HEK293 (cell line): ENCODE data around the gene STARD10.

Source experiments
- GLI2 ChIP-seq: fragments of 450-650 bp; formaldehyde crosslinking; IDR thresholded peaks from 2 replicates; pipeline ENCODE4; 2017; ENCODE audit warnings: missing biosample characterization, missing genetic modification characterization, low read depth, borderline replicate concordance
- GLI4 ChIP-seq: fragments of 450-650 bp; formaldehyde crosslinking; IDR thresholded peaks from 2 replicates; pipeline ENCODE4 v1.5.1; 2016; ENCODE audit warnings: missing biosample characterization, missing genetic modification characterization
- KLF10 ChIP-seq: fragments of 450-650 bp; IDR thresholded peaks from 2 replicates; pipeline ENCODE4 v1.5.1; 2018; ENCODE audit warnings: missing biosample characterization, mild to moderate bottlenecking, missing genetic modification characterization
- MZF1 ChIP-seq: fragments of 450-650 bp; formaldehyde crosslinking; IDR thresholded peaks from 2 replicates; pipeline ENCODE4 v1.5.1; 2017; ENCODE audit warnings: missing biosample characterization, missing genetic modification characterization, borderline replicate concordance
- PRDM1 ChIP-seq: fragments of 450-650 bp; formaldehyde crosslinking; IDR thresholded peaks from 2 replicates; pipeline ENCODE4; 2016; ENCODE audit warnings: missing biosample characterization, missing genetic modification characterization
- RBAK ChIP-seq: fragments of 450-650 bp; formaldehyde crosslinking; IDR thresholded peaks from 2 replicates; pipeline ENCODE4 v1.5.1; 2016; ENCODE audit warnings: missing biosample characterization, missing genetic modification characterization
- SP2 ChIP-seq: fragments of 450-650 bp; formaldehyde crosslinking; IDR thresholded peaks from 2 replicates; pipeline ENCODE4 v1.5.1; 2016; ENCODE audit warnings: missing biosample characterization, missing genetic modification characterization
- YY2 ChIP-seq: fragments of 450-650 bp; formaldehyde crosslinking; IDR thresholded peaks from 2 replicates; pipeline ENCODE4 v1.5.1; 2016; ENCODE audit warnings: missing biosample characterization, missing genetic modification characterization
- ZEB2 ChIP-seq: fragments of 450-650 bp; formaldehyde crosslinking; IDR thresholded peaks from 2 replicates; pipeline ENCODE4 v1.5.1; 2016; ENCODE audit warnings: missing biosample characterization, missing genetic modification characterization
- ZFP41 ChIP-seq: fragments of 450-650 bp; formaldehyde crosslinking; IDR thresholded peaks from 2 replicates; pipeline ENCODE4 v1.5.1; 2016; ENCODE audit warnings: missing biosample characterization, missing genetic modification characterization, borderline replicate concordance
- ZNF132 ChIP-seq: fragments of 450-650 bp; formaldehyde crosslinking; IDR thresholded peaks from 2 replicates; pipeline ENCODE4 v1.5.1; 2017; ENCODE audit warnings: missing biosample characterization, missing genetic modification characterization, borderline replicate concordance
- ZNF175 ChIP-seq: fragments of 450-650 bp; formaldehyde crosslinking; IDR thresholded peaks from 2 replicates; pipeline ENCODE4 v1.5.1; 2016; ENCODE audit warnings: missing biosample characterization, missing genetic modification characterization
- ZNF341 ChIP-seq: fragments of 450-650 bp; formaldehyde crosslinking; IDR thresholded peaks from 2 replicates; pipeline ENCODE4; 2016; ENCODE audit warnings: low read depth, missing biosample characterization, missing genetic modification characterization
- ZNF366 ChIP-seq: fragments of 450-650 bp; formaldehyde crosslinking; conservative IDR thresholded peaks from 2 replicates; pipeline ENCODE4 v1.5.1; 2016; ENCODE audit warnings: missing biosample characterization, missing genetic modification characterization
- ZNF391 ChIP-seq: fragments of 450-650 bp; formaldehyde crosslinking; IDR thresholded peaks from 2 replicates; pipeline ENCODE4 v1.5.1; 2016; ENCODE audit warnings: low read depth, missing biosample characterization, missing genetic modification characterization, borderline replicate concordance
- ZNF394 ChIP-seq: fragments of 450-650 bp; formaldehyde crosslinking; IDR thresholded peaks from 2 replicates; pipeline ENCODE4 v1.5.1; 2016; ENCODE audit warnings: missing biosample characterization, missing genetic modification characterization, mild to moderate bottlenecking, moderate library complexity, borderline replicate concordance
- ZNF433 ChIP-seq: fragments of 450-650 bp; formaldehyde crosslinking; IDR thresholded peaks from 2 replicates; pipeline ENCODE4 v1.5.1; 2016; ENCODE audit warnings: missing biosample characterization, missing genetic modification characterization, low read depth
- ZNF510 ChIP-seq: fragments of 450-650 bp; formaldehyde crosslinking; IDR thresholded peaks from 2 replicates; pipeline ENCODE4 v1.5.1; 2018; ENCODE audit warnings: mild to moderate bottlenecking, missing genetic modification characterization, missing biosample characterization; ENCODE audit not compliant: insufficient replicate concordance
- ZNF514 ChIP-seq: fragments of 450-650 bp; formaldehyde crosslinking; IDR thresholded peaks from 2 replicates; pipeline ENCODE4 v1.5.1; 2016; ENCODE audit warnings: missing biosample characterization, missing genetic modification characterization
- ZNF530 ChIP-seq: fragments of 450-650 bp; formaldehyde crosslinking; IDR thresholded peaks from 2 replicates; pipeline ENCODE4 v1.5.1; 2016; ENCODE audit warnings: low read depth, missing biosample characterization, missing genetic modification characterization
- ZNF558 ChIP-seq: fragments of 450-650 bp; formaldehyde crosslinking; IDR thresholded peaks from 2 replicates; pipeline ENCODE4 v1.5.1; 2016; ENCODE audit warnings: missing biosample characterization, missing genetic modification characterization
- ZNF629 ChIP-seq: fragments of 450-650 bp; formaldehyde crosslinking; IDR thresholded peaks from 2 replicates; pipeline ENCODE4 v1.5.1; 2017; ENCODE audit warnings: missing biosample characterization, missing genetic modification characterization
- ZNF664 ChIP-seq: fragments of 450-650 bp; formaldehyde crosslinking; IDR thresholded peaks from 2 replicates; pipeline ENCODE4 v1.5.1; 2016; ENCODE audit warnings: missing biosample characterization, missing genetic modification characterization
- ZNF747 ChIP-seq: fragments of 450-650 bp; formaldehyde crosslinking; IDR thresholded peaks from 2 replicates; pipeline ENCODE4 v1.5.1; 2016; ENCODE audit warnings: missing biosample characterization, missing genetic modification characterization
- ZNF830 ChIP-seq: fragments of 450-650 bp; IDR thresholded peaks from 2 replicates; pipeline ENCODE4 v1.5.0; 2018; ENCODE audit warnings: missing biosample characterization, missing genetic modification characterization, low read depth, mild to moderate bottlenecking, moderate library complexity
- ZNF837 ChIP-seq: fragments of 450-650 bp; formaldehyde crosslinking; IDR thresholded peaks from 2 replicates; pipeline ENCODE4 v1.5.1; 2016; ENCODE audit warnings: missing biosample characterization, missing genetic modification characterization
- ZSCAN16 ChIP-seq: fragments of 450-650 bp; formaldehyde crosslinking; IDR thresholded peaks from 2 replicates; pipeline ENCODE4 v1.5.1; 2016; ENCODE audit warnings: missing biosample characterization, missing genetic modification characterization
- TF ChIP-seq, protein P1 (sequence below): sonication (generic); formaldehyde crosslinking; IDR thresholded peaks from 2 replicates; pipeline ENCODE4 v1.8.1; 2022; ENCODE audit warnings: mild to moderate bottlenecking, moderate library complexity, missing genetic modification reagents
- TF ChIP-seq, protein P2 (sequence below): fragments of 450-650 bp; formaldehyde crosslinking; optimal IDR thresholded peaks from 2 replicates; pipeline ENCODE3; 2016; ENCODE audit warnings: missing biosample characterization, mild to moderate bottlenecking, missing genetic modification characterization
- TF ChIP-seq, protein P3 (sequence below): fragments of 450-650 bp; formaldehyde crosslinking; IDR thresholded peaks from 2 replicates; pipeline ENCODE4 v1.5.1; 2016; ENCODE audit warnings: missing biosample characterization, missing genetic modification characterization
- TF ChIP-seq, protein P4 (sequence below): fragments of 450-650 bp; formaldehyde crosslinking; IDR thresholded peaks from 2 replicates; pipeline ENCODE4 v1.5.1; 2017; ENCODE audit warnings: missing biosample characterization, missing genetic modification characterization
- TF ChIP-seq, protein P5 (sequence below): fragments of 450-650 bp; formaldehyde crosslinking; IDR thresholded peaks from 2 replicates; pipeline ENCODE4 v1.5.1; 2016; ENCODE audit warnings: missing biosample characterization, missing genetic modification characterization, borderline replicate concordance
- TF ChIP-seq, protein P6 (sequence below): fragments of 450-650 bp; formaldehyde crosslinking; IDR thresholded peaks from 2 replicates; pipeline ENCODE4 v1.5.1; 2017; ENCODE audit warnings: missing biosample characterization, missing genetic modification characterization

STARD10 gene

DNA sequence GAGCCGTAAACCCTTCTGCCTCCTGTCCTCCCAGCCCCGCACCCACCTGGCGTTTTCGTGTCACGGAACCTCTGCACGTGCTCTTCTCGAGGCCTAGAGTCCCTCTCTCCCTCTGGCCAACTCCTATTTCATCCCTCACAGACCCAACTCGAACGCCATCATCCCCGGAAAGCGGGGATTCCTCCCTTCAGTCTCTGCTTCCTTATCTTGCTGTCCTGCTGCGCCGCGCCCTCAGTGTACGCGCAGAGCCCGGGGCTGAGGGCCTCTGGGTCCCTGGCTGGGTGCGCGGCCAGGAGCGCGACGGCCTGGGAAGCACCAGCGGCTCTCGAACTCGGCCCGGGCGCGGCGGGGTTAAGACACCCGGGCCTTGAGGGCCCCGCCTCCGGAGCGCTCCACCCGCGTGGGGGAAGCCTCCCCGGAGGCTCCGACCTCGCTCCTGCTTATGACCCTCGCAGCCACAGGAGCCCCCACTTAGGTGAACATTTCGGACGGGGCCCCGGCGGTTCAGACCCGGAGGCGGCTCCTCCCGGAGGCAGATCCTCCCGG lies 20.0 kb upstream of the STARD10 start (continued):
- TF ChIP-seq ZNF341 (tag by site-specific recombination) (no peak; the same call in 1 of the 2 replicates), ZNF366 (no peak; the same call in 1 of the 2 replicates), SP2 (no peak; the same call in 1 of the 2 replicates), ZNF394 (tag by site-specific recombination) (no peak; the same call in 1 of the 2 replicates), ZNF514 (tag by site-specific recombination) (no peak), ZNF391 (tag by site-specific recombination) (peak; percentile 27; the same call in 1 of the 2 replicates), ZNF629 (tag by site-specific recombination) (no peak; the same call in 1 of the 2 replicates), ZEB2 (tag by site-specific recombination) (no peak), ZNF433 (tag by site-specific recombination) (no peak), YY2 (no peak), ZNF830 (tag by site-specific recombination) (no peak), GLI2 (tag by site-specific recombination) (no peak), MZF1 (no peak; the same call in 1 of the 2 replicates), GLI4 (0 out of 2 replicates have a peak, but pooled peaks have one; percentile 37), ZSCAN16 (no peak), ZNF747 (tag by site-specific recombination) (no peak), RBAK (tag by site-specific recombination) (no peak), ZNF132 (tag by site-specific recombination) (no peak), ZNF530 (tag by site-specific recombination) (no peak), ZNF510 (tag by site-specific recombination) (no peak), ZNF664 (tag by site-specific recombination) (no peak), KLF10 (peak; percentile 89), ZNF558 (tag by site-specific recombination) (no peak), PRDM1 (tag by site-specific recombination) (no peak), ZNF175 (tag by site-specific recombination) (no peak), ZFP41 (tag by site-specific recombination) (no peak), ZNF837 (tag by site-specific recombination) (no peak)
- TF ChIP-seq, protein P1, sequence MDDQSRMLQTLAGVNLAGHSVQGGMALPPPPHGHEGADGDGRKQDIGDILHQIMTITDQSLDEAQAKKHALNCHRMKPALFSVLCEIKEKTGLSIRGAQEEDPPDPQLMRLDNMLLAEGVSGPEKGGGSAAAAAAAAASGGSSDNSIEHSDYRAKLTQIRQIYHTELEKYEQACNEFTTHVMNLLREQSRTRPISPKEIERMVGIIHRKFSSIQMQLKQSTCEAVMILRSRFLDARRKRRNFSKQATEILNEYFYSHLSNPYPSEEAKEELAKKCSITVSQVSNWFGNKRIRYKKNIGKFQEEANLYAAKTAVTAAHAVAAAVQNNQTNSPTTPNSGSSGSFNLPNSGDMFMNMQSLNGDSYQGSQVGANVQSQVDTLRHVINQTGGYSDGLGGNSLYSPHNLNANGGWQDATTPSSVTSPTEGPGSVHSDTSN (CRISPR knock-in tag), result no peak
- TF ChIP-seq, protein P2, sequence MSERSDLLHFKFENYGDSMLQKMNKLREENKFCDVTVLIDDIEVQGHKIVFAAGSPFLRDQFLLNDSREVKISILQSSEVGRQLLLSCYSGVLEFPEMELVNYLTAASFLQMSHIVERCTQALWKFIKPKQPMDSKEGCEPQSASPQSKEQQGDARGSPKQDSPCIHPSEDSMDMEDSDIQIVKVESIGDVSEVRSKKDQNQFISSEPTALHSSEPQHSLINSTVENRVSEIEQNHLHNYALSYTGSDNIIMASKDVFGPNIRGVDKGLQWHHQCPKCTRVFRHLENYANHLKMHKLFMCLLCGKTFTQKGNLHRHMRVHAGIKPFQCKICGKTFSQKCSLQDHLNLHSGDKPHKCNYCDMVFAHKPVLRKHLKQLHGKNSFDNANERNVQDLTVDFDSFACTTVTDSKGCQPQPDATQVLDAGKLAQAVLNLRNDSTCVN (tag by site-specific recombination), result peak; percentile 81
- TF ChIP-seq, protein P3, sequence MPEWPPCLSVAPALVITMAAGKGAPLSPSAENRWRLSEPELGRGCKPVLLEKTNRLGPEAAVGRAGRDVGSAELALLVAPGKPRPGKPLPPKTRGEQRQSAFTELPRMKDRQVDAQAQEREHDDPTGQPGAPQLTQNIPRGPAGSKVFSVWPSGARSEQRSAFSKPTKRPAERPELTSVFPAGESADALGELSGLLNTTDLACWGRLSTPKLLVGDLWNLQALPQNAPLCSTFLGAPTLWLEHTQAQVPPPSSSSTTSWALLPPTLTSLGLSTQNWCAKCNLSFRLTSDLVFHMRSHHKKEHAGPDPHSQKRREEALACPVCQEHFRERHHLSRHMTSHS (tag by site-specific recombination), result no peak
- TF ChIP-seq, protein P4, sequence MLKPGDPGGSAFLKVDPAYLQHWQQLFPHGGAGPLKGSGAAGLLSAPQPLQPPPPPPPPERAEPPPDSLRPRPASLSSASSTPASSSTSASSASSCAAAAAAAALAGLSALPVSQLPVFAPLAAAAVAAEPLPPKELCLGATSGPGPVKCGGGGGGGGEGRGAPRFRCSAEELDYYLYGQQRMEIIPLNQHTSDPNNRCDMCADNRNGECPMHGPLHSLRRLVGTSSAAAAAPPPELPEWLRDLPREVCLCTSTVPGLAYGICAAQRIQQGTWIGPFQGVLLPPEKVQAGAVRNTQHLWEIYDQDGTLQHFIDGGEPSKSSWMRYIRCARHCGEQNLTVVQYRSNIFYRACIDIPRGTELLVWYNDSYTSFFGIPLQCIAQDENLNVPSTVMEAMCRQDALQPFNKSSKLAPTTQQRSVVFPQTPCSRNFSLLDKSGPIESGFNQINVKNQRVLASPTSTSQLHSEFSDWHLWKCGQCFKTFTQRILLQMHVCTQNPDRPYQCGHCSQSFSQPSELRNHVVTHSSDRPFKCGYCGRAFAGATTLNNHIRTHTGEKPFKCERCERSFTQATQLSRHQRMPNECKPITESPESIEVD, result no peak
- TF ChIP-seq, protein P5, sequence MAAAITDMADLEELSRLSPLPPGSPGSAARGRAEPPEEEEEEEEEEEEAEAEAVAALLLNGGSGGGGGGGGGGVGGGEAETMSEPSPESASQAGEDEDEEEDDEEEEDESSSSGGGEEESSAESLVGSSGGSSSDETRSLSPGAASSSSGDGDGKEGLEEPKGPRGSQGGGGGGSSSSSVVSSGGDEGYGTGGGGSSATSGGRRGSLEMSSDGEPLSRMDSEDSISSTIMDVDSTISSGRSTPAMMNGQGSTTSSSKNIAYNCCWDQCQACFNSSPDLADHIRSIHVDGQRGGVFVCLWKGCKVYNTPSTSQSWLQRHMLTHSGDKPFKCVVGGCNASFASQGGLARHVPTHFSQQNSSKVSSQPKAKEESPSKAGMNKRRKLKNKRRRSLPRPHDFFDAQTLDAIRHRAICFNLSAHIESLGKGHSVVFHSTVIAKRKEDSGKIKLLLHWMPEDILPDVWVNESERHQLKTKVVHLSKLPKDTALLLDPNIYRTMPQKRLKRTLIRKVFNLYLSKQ, result no peak
- TF ChIP-seq, protein P6, sequence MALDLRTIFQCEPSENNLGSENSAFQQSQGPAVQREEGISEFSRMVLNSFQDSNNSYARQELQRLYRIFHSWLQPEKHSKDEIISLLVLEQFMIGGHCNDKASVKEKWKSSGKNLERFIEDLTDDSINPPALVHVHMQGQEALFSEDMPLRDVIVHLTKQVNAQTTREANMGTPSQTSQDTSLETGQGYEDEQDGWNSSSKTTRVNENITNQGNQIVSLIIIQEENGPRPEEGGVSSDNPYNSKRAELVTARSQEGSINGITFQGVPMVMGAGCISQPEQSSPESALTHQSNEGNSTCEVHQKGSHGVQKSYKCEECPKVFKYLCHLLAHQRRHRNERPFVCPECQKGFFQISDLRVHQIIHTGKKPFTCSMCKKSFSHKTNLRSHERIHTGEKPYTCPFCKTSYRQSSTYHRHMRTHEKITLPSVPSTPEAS, result no peak
